HepG2 (cell line): Measurements from ENCODE around the gene TAF12. TPM values are rescaled to one million over a fixed set of nuclear protein-coding genes. Genes with fewer than 3 reads are reported as not detected.

Experiments
- BORCS8-MEF2B ChIP-seq: sonication (generic); formaldehyde crosslinking; IDR thresholded peaks from 2 replicates; pipeline ENCODE4 v1.8.0; 2022; ENCODE audit warnings: mild to moderate bottlenecking, missing genetic modification reagents
- FIP1L1 ChIP-seq: fragments of 200-400 bp; formaldehyde crosslinking; IDR thresholded peaks from 2 replicates; pipeline ENCODE4 v1.6.1; 2018; ENCODE audit warnings: low read depth, mild to moderate bottlenecking, low read length, moderate library complexity, borderline replicate concordance; ENCODE audit not compliant: insufficient read depth
- IRF2 ChIP-seq: IDR thresholded peaks from 2 replicates; pipeline ENCODE4 v1.6.1; 2018; ENCODE audit warnings: missing genetic modification reagents, missing compliant biosample characterization
- POLR2A ChIP-seq, 2 experiments: IDR thresholded peaks; 2 replicates each; pipeline ENCODE4 v1.6.1; 2011; ENCODE audit warnings: low read depth in 2 of 2, low read length in 2 of 2, mild to moderate bottlenecking in 1 of 2, moderate library complexity in 1 of 2; ENCODE audit not compliant: insufficient read depth in 1 of 2
- REXO4 ChIP-seq: sonication (generic); formaldehyde crosslinking; IDR thresholded peaks from 2 replicates; pipeline ENCODE4 v1.8.0; 2022; ENCODE audit warnings: missing genetic modification reagents, mild to moderate bottlenecking, borderline replicate concordance
- SP1 ChIP-seq, 2 experiments: fragments of 450-650 bp in 1 of 2; sonication (generic) in 1 of 2; formaldehyde crosslinking in 1 of 2; IDR thresholded peaks; 2 replicates each; pipeline versions ENCODE4 v1.4.0 to v1.6.1; 2016 to 2020; ENCODE audit warnings: missing genetic modification reagents in 1 of 2
- SRSF1 ChIP-seq: fragments of 200-400 bp; formaldehyde crosslinking; optimal IDR thresholded peaks from 2 replicates; pipeline ENCODE3; 2017; ENCODE audit warnings: mild to moderate bottlenecking, low read depth, low read length, moderate library complexity
- ZBTB42 ChIP-seq: sonication (generic); formaldehyde crosslinking; IDR thresholded peaks from 2 replicates; pipeline ENCODE4 v1.5.0; 2020; ENCODE audit warnings: mild to moderate bottlenecking, missing genetic modification reagents
- ZKSCAN1 ChIP-seq: fragments of 150-350 bp; IDR thresholded peaks from 2 replicates; pipeline ENCODE4 v1.6.1; 2014; ENCODE audit warnings: low read length
- ZMAT3 ChIP-seq: sonication (generic); formaldehyde crosslinking; conservative IDR thresholded peaks from 2 replicates; pipeline ENCODE4 v1.7.0; 2021; ENCODE audit warnings: missing genetic modification reagents
- ZNF430 ChIP-seq: sonication (generic); formaldehyde crosslinking; IDR thresholded peaks from 2 replicates; pipeline ENCODE4 v1.9.0; 2021; ENCODE audit warnings: mild to moderate bottlenecking, missing genetic modification reagents
- ZNF530 ChIP-seq: sonication (generic); formaldehyde crosslinking; IDR thresholded peaks from 2 replicates; pipeline ENCODE4 v1.5.0; 2020; ENCODE audit warnings: low read depth, mild to moderate bottlenecking, missing genetic modification reagents
- ZNF776 ChIP-seq: sonication (generic); formaldehyde crosslinking; IDR thresholded peaks from 2 replicates; pipeline ENCODE4 v1.4.0; 2020; ENCODE audit warnings: mild to moderate bottlenecking, missing genetic modification reagents
- ZNF780A ChIP-seq: sonication (generic); formaldehyde crosslinking; IDR thresholded peaks from 2 replicates; pipeline ENCODE4 v1.8.0; 2022; ENCODE audit warnings: mild to moderate bottlenecking, missing genetic modification reagents, moderate library complexity
- polyA plus RNA-seq, 8 experiments: library from polyadenylated mRNA; depleted of rRNA in 3 of 8; stranded (reverse) in 7 of 8; unstranded in 1 of 8; fragments of >200 nt; fragmentation: Illumina TruSeq in 4 of 8; extraction: Trizol in 4 of 8; gene quantifications; 2 replicates each; pipeline versions ENCODE4 v1.2.1 to v1.2.3, GENCODE V29; 2011 to 2016; ENCODE audit warnings: low read depth in 4 of 8, missing spikeins in 1 of 8, mixed read lengths in 1 of 8; ENCODE audit not compliant: insufficient read depth in 1 of 8
- total RNA-seq, 5 experiments: library from RNA; depleted of rRNA; stranded (reverse); fragments of >200 nt; fragmentation: Illumina TruSeq; extraction: Trizol; gene quantifications; 2 replicates each; pipeline ENCODE4 v1.2.3, GENCODE V29; 2016; ENCODE audit warnings: low read depth in 1 of 5
- TF ChIP-seq, protein P1 (sequence below): sonication (generic); formaldehyde crosslinking; IDR thresholded peaks from 2 replicates; pipeline ENCODE4 v1.4.0; 2020; ENCODE audit warnings: missing genetic modification reagents
- TF ChIP-seq, protein P2 (sequence below): sonication (generic); formaldehyde crosslinking; IDR thresholded peaks from 2 replicates; pipeline ENCODE4 v1.5.0; 2020; ENCODE audit warnings: missing genetic modification reagents
- TF ChIP-seq, protein P3 (sequence below): sonication (generic); formaldehyde crosslinking; IDR thresholded peaks from 2 replicates; pipeline ENCODE4 v1.4.0; 2020; ENCODE audit warnings: missing genetic modification reagents
- TF ChIP-seq, protein P4 (sequence below): sonication (generic); formaldehyde crosslinking; conservative IDR thresholded peaks from 2 replicates; pipeline ENCODE4 v1.8.0; 2022; ENCODE audit warnings: mild to moderate bottlenecking, moderate library complexity, missing genetic modification reagents
- TF ChIP-seq, protein P5 (sequence below): sonication (generic); formaldehyde crosslinking; IDR thresholded peaks from 2 replicates; pipeline ENCODE4 v1.8.0; 2022; ENCODE audit warnings: mild to moderate bottlenecking, missing genetic modification reagents, moderate library complexity
- TF ChIP-seq, protein P6 (sequence below): sonication (generic); formaldehyde crosslinking; IDR thresholded peaks from 2 replicates; pipeline ENCODE4 v1.5.0; 2020; ENCODE audit warnings: missing genetic modification reagents

The TAF12 gene
- total and polyA plus RNA-seq, 2 of the 13 experiments (the other 11 are each of a cell fraction or from before 2014, with no cell fraction given): 16.3 to 17.1 TPM

DNA sequence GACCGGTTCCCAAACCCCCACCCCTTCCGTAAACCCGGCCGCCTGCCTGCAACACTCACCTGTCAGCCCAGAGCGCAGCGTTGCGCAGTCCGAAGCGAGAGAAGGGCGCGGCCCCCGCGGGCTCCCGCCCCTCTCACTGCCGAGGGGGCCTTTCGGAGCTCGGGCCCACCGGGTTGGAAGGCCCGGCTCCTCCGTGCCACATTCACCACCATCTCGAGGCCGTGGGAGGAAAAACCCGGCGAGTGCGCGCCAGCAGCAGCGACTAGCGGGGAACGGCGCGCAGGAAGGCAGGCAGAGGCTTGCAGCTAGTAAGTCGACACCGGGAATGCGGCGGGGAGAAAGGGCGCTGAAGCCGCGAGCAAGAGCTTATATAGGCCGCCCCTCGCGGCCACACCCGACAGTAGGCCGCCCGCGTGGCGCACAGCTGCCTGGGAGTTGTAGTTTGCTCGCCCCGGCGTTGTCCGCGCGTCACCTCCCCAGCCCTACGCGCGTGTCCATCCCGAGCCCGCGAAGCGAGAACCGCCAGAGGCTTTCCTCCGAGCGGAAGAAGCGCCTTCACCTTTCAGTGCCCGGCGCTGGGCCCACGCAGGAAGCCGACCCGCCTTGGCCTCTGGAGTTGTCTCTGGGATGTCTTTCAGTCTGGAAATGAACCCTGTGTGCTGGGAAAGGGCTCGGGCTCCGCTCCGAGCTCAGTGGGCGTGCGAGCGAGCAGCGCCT lies 61.2 kb downstream of the TAF12 start (continued):
- TF ChIP-seq, protein P1, sequence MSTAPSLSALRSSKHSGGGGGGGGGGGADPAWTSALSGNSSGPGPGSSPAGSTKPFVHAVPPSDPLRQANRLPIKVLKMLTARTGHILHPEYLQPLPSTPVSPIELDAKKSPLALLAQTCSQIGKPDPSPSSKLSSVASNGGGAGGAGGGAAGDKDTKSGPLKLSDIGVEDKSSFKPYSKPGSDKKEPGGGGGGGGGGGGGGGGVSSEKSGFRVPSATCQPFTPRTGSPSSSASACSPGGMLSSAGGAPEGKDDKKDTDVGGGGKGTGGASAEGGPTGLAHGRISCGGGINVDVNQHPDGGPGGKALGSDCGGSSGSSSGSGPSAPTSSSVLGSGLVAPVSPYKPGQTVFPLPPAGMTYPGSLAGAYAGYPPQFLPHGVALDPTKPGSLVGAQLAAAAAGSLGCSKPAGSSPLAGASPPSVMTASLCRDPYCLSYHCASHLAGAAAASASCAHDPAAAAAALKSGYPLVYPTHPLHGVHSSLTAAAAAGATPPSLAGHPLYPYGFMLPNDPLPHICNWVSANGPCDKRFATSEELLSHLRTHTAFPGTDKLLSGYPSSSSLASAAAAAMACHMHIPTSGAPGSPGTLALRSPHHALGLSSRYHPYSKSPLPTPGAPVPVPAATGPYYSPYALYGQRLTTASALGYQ: no peak
- TF ChIP-seq IRF2: peak; percentile 70; the same call in 1 of the 2 replicates
- TF ChIP-seq, protein P2, sequence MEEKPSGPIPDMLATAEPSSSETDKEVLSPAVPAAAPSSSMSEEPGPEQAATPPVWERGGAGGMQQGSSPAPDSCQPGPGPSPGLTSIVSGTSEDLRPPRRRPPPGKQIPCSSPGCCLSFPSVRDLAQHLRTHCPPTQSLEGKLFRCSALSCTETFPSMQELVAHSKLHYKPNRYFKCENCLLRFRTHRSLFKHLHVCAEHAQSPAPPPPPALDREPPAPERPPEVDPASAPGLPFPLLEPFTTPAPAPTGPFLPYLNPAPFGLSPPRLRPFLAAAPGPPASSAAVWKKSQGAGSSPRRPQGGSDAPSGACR (CRISPR knock-in tag): peak; percentile 80
- TF ChIP-seq, protein P3, sequence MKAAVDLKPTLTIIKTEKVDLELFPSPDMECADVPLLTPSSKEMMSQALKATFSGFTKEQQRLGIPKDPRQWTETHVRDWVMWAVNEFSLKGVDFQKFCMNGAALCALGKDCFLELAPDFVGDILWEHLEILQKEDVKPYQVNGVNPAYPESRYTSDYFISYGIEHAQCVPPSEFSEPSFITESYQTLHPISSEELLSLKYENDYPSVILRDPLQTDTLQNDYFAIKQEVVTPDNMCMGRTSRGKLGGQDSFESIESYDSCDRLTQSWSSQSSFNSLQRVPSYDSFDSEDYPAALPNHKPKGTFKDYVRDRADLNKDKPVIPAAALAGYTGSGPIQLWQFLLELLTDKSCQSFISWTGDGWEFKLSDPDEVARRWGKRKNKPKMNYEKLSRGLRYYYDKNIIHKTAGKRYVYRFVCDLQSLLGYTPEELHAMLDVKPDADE: peak; percentile 70; the same call in 1 of the 2 replicates
- TF ChIP-seq SRSF1: peak; percentile 79
- peak; percentile 85; the same call in 1 of the 2 replicates for TF ChIP-seq ZMAT3 (CRISPR knock-in tag)
- no peak for TF ChIP-seq ZKSCAN1
- peak; percentile 58; the same call in 1 of the 2 replicates for TF ChIP-seq BORCS8-MEF2B (CRISPR knock-in tag)
- no peak for TF ChIP-seq SP1 (IDR thresholded peaks at IDR 0.05)
- TF ChIP-seq SP1 (CRISPR knock-in tag; IDR thresholded peaks at IDR 0.05): peak; percentile 64; the same call in 1 of the 2 replicates
- TF ChIP-seq FIP1L1: peak; percentile 93; the same call in 1 of the 2 replicates
- no peak for TF ChIP-seq ZNF530 (CRISPR knock-in tag)
- TF ChIP-seq ZNF430 (CRISPR knock-in tag): peak; percentile 89; the same call in 1 of the 2 replicates
- peak; percentile 100 for TF ChIP-seq POLR2A (IDR thresholded peaks at IDR 0.05; ENCODE audit: insufficient read depth in 1 of 2, low read depth in 2 of 2, low read length in 2 of 2)
- TF ChIP-seq, protein P4, sequence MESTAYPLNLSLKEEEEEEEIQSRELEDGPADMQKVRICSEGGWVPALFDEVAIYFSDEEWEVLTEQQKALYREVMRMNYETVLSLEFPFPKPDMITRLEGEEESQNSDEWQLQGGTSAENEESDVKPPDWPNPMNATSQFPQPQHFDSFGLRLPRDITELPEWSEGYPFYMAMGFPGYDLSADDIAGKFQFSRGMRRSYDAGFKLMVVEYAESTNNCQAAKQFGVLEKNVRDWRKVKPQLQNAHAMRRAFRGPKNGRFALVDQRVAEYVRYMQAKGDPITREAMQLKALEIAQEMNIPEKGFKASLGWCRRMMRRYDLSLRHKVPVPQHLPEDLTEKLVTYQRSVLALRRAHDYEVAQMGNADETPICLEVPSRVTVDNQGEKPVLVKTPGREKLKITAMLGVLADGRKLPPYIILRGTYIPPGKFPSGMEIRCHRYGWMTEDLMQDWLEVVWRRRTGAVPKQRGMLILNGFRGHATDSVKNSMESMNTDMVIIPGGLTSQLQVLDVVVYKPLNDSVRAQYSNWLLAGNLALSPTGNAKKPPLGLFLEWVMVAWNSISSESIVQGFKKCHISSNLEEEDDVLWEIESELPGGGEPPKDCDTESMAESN (CRISPR knock-in tag): peak; percentile 84
- TF ChIP-seq REXO4 (CRISPR knock-in tag): peak; percentile 86; the same call in 1 of the 2 replicates
- no peak for TF ChIP-seq ZNF776 (CRISPR knock-in tag)
- TF ChIP-seq, protein P5, sequence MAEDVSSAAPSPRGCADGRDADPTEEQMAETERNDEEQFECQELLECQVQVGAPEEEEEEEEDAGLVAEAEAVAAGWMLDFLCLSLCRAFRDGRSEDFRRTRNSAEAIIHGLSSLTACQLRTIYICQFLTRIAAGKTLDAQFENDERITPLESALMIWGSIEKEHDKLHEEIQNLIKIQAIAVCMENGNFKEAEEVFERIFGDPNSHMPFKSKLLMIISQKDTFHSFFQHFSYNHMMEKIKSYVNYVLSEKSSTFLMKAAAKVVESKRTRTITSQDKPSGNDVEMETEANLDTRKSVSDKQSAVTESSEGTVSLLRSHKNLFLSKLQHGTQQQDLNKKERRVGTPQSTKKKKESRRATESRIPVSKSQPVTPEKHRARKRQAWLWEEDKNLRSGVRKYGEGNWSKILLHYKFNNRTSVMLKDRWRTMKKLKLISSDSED (CRISPR knock-in tag): peak; percentile 33; the same call in 1 of the 2 replicates
- peak; percentile 60; the same call in 1 of the 2 replicates for TF ChIP-seq ZBTB42 (CRISPR knock-in tag)
- TF ChIP-seq, protein P6, sequence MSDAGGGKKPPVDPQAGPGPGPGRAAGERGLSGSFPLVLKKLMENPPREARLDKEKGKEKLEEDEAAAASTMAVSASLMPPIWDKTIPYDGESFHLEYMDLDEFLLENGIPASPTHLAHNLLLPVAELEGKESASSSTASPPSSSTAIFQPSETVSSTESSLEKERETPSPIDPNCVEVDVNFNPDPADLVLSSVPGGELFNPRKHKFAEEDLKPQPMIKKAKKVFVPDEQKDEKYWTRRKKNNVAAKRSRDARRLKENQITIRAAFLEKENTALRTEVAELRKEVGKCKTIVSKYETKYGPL: no peak
- peak; percentile 66; the same call in 1 of the 2 replicates for TF ChIP-seq ZNF780A (CRISPR knock-in tag)
